Spinal cord (tissue), 10 donors: Measurements from ENCODE around the gene GARS1. TPM values are rescaled to one million over a fixed set of nuclear protein-coding genes. Genes with fewer than 3 reads are reported as not detected.
"Not testable (repeated sequence)": the region's sequence is repeated elsewhere in the genome, so short reads cannot be mapped to it uniquely, and the experiment has no call there.

Source experiments
- DNase-seq, 6 donors: peaks; one replicate each; pipeline versions ENCODE4 v3.0.0 to v3.0.0-alpha.2; 2013 to 2015; ENCODE audit warnings: low spot score in 6 of 6, low read depth in 4 of 6
- H3K27ac ChIP-seq: one replicate; pipeline ENCODE4 v1.5.1; 2013; ENCODE audit warnings: low read depth, low read length, control low read depth
- H3K27me3 ChIP-seq: one replicate; pipeline ENCODE4 v1.6.1; 2013; ENCODE audit warnings: low read length; ENCODE audit not compliant: control insufficient read depth, insufficient read depth
- H3K36me3 ChIP-seq: one replicate; pipeline ENCODE4 v1.6.1; 2013; ENCODE audit warnings: low read length; ENCODE audit not compliant: control insufficient read depth, insufficient read depth
- H3K4me1 ChIP-seq: one replicate; pipeline ENCODE4 v1.6.1; 2013; ENCODE audit warnings: low read length; ENCODE audit not compliant: control insufficient read depth, insufficient read depth
- H3K4me3 ChIP-seq: one replicate; pipeline ENCODE4 v1.5.1; 2013; ENCODE audit warnings: low read depth, low read length, control low read depth
- H3K9me3 ChIP-seq: one replicate; pipeline ENCODE4 v1.6.1; 2013; ENCODE audit warnings: low read length; ENCODE audit not compliant: control insufficient read depth, insufficient read depth
- WGBS: methylation state at CpG from one replicate; pipeline ENCODE4 v1.1.5; 2013; ENCODE audit warnings: missing lambda C conversion rate; ENCODE audit not compliant: insufficient coverage; 5-methylcytosine and 5-hydroxymethylcytosine counted together
- polyA plus RNA-seq, 2 donors: library from polyadenylated mRNA; unstranded; fragments of 120-200 nt; gene quantifications; one replicate each; pipeline ENCODE4 v1.2.1, GENCODE V29; 2013; ENCODE audit not compliant: insufficient read length in 2 of 2
- total RNA-seq, 2 donors: library from RNA; depleted of rRNA in 1 of 2; stranded (reverse); fragments of 120-200 nt in 1 of 2; fragments of >200 nt in 1 of 2; gene quantifications; one replicate each; pipeline versions ENCODE4 v1.2.3 to v1.2.4, GENCODE V29; 2013 to 2014
- donor health status: healthy.

GARS1 gene
- total and polyA plus RNA-seq, 4 donors, result 58.2 to 112 (median 95.2) TPM

DNA sequence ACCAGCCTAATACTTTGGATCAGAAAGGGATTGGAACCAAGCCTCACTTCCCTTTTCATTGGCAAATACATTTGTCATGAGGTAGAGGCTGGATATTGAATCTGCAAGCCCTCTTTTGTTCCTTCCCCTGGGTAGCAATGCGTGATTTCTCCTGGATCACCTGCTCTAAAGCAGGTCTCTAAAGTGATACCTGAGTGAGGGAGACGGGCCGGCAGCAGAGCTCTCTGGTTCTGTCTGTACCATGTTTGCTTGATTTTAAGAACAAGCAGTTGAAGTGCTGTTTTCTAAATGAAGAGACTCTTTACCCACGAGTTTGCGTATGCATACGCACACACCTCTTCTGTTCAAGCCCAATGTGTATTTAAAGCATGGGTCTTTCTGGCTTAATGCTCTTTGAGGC, 41.1 kb downstream of the GARS1 start:
- WGBS, result 96% methylated on average over 3 of the region's 6 CpGs
- no peak overlapping the region for H3K27ac ChIP-seq
- no peaks in the 10 kb centered on the region for H3K27me3 ChIP-seq
- no peaks in the 10 kb centered on the region for H3K9me3 ChIP-seq
- no peaks in the 10 kb centered on the region for H3K4me1 ChIP-seq
- H3K36me3 ChIP-seq, result peaks cover 16% of the 10 kb centered on the region
- no peak for DNase-seq
- no peak overlapping the region for H3K4me3 ChIP-seq

DNA sequence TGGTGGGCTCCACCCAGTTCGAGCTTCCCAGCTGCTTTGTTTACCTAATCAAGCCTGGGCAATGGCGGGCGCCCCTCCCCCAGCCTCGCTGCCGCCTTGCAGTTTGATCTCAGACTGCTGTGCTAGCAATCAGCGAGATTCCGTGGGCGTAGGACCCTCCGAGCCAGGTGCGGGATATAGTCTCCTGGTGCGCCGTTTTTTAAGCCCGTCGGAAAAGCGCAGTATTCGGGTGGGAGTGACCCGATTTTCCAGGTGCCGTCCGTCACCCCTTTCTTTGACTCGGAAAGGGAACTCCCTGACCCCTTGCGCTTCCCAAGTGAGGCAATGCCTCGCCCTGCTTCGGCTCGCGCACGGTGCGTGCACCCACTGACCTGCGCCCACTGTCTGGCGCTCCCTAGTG, 47.6 kb downstream of the GARS1 start:
- not testable (repeated sequence) for H3K4me3 ChIP-seq, H3K27ac ChIP-seq
- WGBS, result no CpG with 5 or more reads among the region's 29 CpGs

DNA sequence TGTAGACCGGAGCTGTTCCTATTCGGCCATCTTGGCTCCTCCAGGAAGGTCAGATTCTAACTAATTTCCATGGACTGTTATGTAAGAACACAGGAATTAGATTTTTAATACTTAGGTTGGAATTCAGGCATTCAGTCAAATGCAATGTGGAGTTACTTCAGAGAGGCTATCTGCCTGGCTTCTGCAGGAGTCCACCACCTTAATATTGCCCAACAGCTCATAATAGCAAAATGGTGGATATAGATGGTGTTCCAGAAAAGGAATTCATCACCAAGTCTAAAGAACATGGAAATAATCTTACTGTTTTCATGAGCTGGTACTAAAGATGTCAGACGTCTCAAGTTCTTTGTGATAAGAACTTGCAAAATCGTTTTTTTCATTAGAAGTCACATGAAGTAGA, 48.1 kb downstream of the GARS1 start:
- no peak overlapping the region for H3K27ac ChIP-seq
- H3K4me1 ChIP-seq, result no peaks in the 10 kb centered on the region
- no CpG with 5 or more reads among the region's 4 CpGs for WGBS
- H3K4me3 ChIP-seq, result no peak overlapping the region
- peaks cover 12% of the 10 kb centered on the region for H3K36me3 ChIP-seq
- no peak for DNase-seq
- H3K27me3 ChIP-seq, result no peaks in the 10 kb centered on the region
- H3K9me3 ChIP-seq, result no peaks in the 10 kb centered on the region

More for the DNA sequence above, 47.6 kb downstream of the GARS1 start:
- not testable (repeated sequence) for H3K27me3 ChIP-seq, H3K9me3 ChIP-seq, DNase-seq, H3K4me1 ChIP-seq
- H3K36me3 ChIP-seq, result peaks cover 12% of the 10 kb centered on the region

DNA sequence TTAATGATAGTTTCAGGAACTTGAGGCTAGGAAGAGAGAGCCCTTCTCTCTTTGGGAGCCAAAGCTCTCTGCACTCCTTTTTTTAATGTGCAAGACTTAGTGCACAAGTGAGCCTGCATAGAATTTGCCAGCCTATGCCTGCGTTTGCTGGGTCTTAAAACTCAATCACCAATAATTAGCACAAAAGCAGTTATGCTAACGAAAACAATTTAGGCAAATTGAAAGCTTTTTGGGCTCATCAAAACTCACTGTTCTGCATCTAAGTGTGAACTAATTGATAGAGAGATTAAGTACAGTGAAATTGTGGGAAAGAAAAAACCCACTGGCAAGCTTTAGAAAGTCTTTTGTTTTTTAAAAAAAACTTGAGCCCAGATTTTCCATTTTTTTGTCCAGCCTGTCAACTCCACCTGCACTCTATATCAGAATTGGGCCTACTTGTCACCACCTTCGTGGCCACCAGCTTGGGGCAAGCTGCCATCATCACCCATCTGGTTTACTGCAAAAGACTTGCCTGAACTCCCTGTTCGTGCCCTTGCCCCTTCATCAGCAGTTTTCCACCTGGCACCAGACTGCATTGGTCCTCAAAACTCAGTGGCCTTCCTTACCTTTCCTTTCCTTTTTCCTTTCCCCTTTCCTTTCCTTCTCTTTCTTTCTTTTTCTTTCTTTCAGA, 49.7 kb downstream of the GARS1 start:
- Histone ChIP-seq H3K4me3 (no peak overlapping the region), H3K27ac (no peak overlapping the region), H3K36me3 (peaks cover 12% of the 10 kb centered on the region), H3K27me3 (no peaks in the 10 kb centered on the region), H3K4me1 (no peaks in the 10 kb centered on the region), H3K9me3 (no peaks in the 10 kb centered on the region)
- WGBS, result 81% methylated on average over 3 of the region's 4 CpGs
- peak in 2 of 6 donors; percentile 45 to 81 for DNase-seq

DNA sequence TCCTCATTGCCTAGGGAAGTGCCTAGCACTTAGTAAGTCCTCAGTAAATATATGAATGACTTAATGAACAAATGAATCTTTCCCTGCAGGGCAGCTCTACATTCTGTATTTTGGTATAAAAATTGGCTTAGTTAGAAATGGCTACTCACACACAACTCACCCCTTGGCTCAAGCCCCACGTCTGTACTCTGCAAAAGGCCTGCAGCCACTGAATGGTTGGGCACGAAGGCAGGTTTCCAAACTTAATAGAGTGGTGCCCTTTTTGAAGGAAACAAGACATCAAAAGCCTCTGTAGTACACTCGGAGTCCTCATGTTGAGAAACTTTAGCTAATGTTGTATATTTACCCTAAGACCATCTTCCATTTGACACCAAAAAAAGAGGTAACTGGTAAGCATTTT, 51.0 kb downstream of the GARS1 start:
- no peaks in the 10 kb centered on the region for H3K4me1 ChIP-seq
- H3K27ac ChIP-seq, result no peak overlapping the region
- peaks cover 12% of the 10 kb centered on the region for H3K36me3 ChIP-seq
- no peak overlapping the region for H3K4me3 ChIP-seq
- H3K9me3 ChIP-seq, result no peaks in the 10 kb centered on the region
- no CpG with 5 or more reads among the region's 3 CpGs for WGBS
- no peak for DNase-seq
- no peaks in the 10 kb centered on the region for H3K27me3 ChIP-seq

DNA sequence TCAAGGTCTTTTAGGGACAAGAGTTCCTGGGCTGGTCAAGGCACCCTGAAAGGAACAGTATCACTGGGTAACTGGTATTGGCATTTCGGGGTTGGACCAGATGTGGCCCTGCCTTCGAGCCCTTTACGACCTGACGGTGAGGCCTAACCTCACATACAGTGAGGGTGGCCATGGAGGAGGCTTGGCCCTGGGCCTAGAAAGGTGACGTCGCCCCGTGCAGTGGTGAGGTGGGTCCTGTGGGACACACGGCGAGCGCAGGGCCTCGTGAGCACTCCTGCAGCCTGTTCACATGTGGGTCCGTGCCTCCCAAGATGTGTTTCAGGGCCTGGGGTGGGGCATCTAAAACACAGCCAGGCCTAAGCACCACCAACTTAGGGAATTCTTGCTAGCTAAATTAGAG, 51.5 kb downstream of the GARS1 start:
- DNase-seq, result no peak
- 93% methylated on average over 12 of the region's 12 CpGs for WGBS

DNA sequence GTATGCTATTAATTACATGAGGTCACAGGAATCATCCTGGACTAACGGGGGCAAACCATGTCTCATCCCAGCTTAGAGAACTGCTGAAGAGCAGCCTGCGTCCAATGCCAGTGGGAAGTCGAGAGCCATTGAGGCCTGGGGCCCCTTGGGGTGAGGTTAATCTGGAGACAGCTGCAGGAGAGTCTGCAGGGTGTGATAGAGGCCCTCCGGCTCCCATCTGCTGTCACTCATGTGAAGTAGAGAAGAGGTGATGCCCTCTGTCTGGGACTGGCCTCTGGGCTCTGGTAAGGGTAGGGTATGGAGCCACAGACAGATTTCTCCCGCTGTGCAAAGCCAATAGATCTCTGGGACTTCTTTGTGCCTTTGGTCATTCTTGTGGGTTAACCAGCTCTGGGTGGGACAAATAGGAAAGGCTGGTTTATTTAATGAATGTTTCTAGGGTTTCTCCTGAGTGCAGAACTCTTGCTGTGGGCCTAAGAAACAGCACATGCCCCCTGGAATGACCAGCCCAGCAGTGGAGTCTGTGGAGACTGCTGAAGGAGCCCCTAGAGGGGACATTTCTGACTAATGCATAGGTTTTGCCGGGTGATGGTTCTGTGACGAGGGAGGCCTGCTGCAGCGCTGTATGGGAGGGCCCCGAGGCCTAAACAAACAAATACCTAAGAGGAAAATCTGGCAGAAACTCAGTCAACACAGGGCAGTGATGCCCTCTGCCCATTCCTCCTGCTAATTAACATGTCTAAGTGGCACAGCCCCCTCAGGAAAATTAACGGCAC, 53.1 kb downstream of the GARS1 start:
- no peaks in the 10 kb centered on the region for H3K27me3 ChIP-seq
- DNase-seq, result no peak
- 67% methylated on average over 7 of the region's 10 CpGs for WGBS

More for the DNA sequence above, 51.5 kb downstream of the GARS1 start:
- H3K27ac ChIP-seq, result no peak overlapping the region
- peaks cover 12% of the 10 kb centered on the region for H3K36me3 ChIP-seq
- H3K4me1 ChIP-seq, result no peaks in the 10 kb centered on the region
- H3K9me3 ChIP-seq, result no peaks in the 10 kb centered on the region
- no peak overlapping the region for H3K4me3 ChIP-seq
- H3K27me3 ChIP-seq, result no peaks in the 10 kb centered on the region

DNA sequence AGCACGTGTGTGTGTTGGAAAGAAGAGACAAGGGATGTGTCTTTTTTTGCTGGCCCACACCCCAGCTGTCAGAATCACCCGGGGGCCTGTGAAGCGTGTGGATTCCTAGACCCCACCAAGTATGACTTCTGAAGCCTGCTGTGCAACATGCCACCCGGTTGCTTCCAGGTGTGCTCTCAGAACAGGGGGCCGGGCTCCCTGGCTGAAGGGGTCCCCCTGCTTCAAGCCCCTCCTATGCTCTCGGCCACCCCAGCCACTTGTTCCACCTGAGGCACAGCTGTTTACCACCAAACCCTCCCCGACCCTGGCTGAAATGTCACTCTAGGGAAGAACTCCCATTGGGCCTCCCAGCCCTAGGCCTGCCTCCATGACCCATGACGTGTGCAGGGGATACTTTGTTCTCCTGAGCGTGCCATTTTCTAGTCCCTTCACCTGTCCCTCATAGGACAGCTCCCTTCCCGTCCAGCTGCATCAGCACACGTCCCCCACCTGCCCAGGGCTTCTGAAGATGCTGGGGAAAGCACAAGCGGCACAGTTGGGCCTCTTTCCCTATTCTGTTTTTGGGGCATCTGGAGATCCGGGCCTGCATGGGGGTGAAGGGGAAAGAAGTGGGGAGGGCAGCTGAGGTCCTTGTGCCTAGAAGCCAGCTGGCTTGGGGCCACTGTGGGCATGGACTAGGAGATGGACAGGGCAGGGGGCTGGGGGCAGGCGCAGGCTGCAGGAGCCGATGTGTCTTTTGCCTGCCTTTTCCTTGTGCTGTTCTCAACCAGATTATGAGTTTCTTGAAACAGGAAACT, 54.3 kb downstream of the GARS1 start:
- 91% methylated on average over 12 of the region's 15 CpGs for WGBS
- DNase-seq, result no peak

More for the DNA sequence above, 53.1 kb downstream of the GARS1 start:
- Histone ChIP-seq H3K36me3 (peaks cover 12% of the 10 kb centered on the region), H3K27ac (no peak overlapping the region), H3K4me1 (no peaks in the 10 kb centered on the region), H3K9me3 (no peaks in the 10 kb centered on the region), H3K4me3 (no peak overlapping the region)

DNA sequence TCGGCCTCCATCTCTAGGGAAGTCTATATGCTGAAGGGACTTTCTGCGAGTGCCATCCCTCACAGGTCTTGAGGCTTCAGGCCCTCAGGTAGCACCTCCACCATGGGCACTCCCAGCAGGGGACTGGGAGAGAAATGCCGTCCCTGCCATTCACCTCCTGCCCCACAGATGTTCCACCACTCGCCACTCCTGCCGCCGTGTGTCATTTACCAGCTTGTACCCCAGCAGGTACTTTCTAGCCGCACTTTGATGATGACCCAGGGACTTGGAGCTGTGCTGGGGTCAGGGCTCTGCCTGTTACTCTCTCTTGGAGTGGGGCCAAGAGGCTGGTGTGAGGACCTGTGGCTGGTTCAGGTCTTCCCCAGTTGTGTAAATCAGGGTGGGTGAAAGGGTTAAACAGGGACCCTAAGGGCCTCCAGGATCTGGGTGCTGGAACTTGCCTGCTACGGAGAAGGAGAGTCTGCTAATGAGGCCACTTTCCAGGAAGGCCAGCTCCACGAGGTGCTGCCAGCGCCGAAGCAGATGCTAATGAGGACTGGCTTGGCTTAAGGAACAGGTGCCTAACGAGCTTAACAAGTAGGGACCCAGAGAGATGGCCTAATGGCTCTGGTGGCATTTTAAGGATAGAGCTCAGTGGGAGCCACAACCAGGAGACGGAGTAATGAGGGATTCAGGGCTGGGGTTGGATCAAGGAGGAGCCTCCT, 55.2 kb downstream of the GARS1 start:
- no peaks in the 10 kb centered on the region for H3K4me1 ChIP-seq
- H3K4me3 ChIP-seq, result no peak overlapping the region
- H3K36me3 ChIP-seq, result peaks cover 11% of the 10 kb centered on the region
- WGBS, result 83% methylated on average over 13 of the region's 13 CpGs
- peak in 1 of 6 donors; percentile 38 for DNase-seq
- no peaks in the 10 kb centered on the region for H3K27me3 ChIP-seq
- H3K9me3 ChIP-seq, result no peaks in the 10 kb centered on the region
- H3K27ac ChIP-seq, result no peak overlapping the region

More for the DNA sequence above, 54.3 kb downstream of the GARS1 start:
- no peak overlapping the region for H3K4me3 ChIP-seq
- no peak overlapping the region for H3K27ac ChIP-seq
- H3K27me3 ChIP-seq, result no peaks in the 10 kb centered on the region
- H3K4me1 ChIP-seq, result no peaks in the 10 kb centered on the region
- H3K36me3 ChIP-seq, result peaks cover 12% of the 10 kb centered on the region
- no peaks in the 10 kb centered on the region for H3K9me3 ChIP-seq
